ENCODE results near the gene SH3BP4. TPM values are rescaled to one million over a fixed set of nuclear protein-coding genes. Genes with fewer than 3 reads are reported as not detected.

SH3BP4 gene
- total and polyA plus RNA-seq, 2 of the 8 experiments (the other 6 are each of a cell fraction or from before 2014, with no cell fraction given), result 28.3 to 35.4 TPM

- TF ChIP-seq NANOG (IDR thresholded peaks at IDR 0.05; ENCODE audit: insufficient read depth, low read depth, low read length, poor library complexity, severe bottlenecking) (no peak), SUZ12 (IDR thresholded peaks at IDR 0.05; ENCODE audit: low read length) (no peak), EGR1 (IDR thresholded peaks at IDR 0.05; ENCODE audit: borderline replicate concordance, low read depth, low read length) (no peak), FOSL1 (IDR thresholded peaks at IDR 0.05; ENCODE audit: insufficient read depth, low read depth, low read length) (no peak)
These were observed 15.5 kb downstream of the SH3BP4 start (continued) for GRCh38 chr2:234967201-234967869.
